HepG2 (cell line): ENCODE measurements around the gene PROM2. TPM values are rescaled to one million over a fixed set of nuclear protein-coding genes. Genes with fewer than 3 reads are reported as not detected.

Experiments
- EP300 ChIP-seq, 3 experiments: sonication (generic) in 1 of 3; formaldehyde crosslinking in 1 of 3; IDR thresholded peaks; 2 replicates each; pipeline versions ENCODE4 v1.5.1 to v1.6.1; 2011 to 2020; ENCODE audit warnings: low read depth in 2 of 3, low read length in 2 of 3, borderline replicate concordance in 1 of 3, improper control_type of control experiment in 1 of 3, mild to moderate bottlenecking in 1 of 3, missing genetic modification reagents in 1 of 3, moderate library complexity in 1 of 3
- FOSL2 ChIP-seq: sonication (generic); formaldehyde crosslinking; IDR thresholded peaks from 2 replicates; pipeline ENCODE4 v1.4.0; 2020; ENCODE audit warnings: missing genetic modification reagents
- FOXK2 ChIP-seq: fragments of 450-650 bp; IDR thresholded peaks from 2 replicates; pipeline ENCODE4 v1.6.1; 2016
- FOXP1 ChIP-seq, 2 experiments: fragments of 450-650 bp in 1 of 2; IDR thresholded peaks; 2 replicates each; pipeline ENCODE4 v1.6.1; 2017 to 2018; ENCODE audit warnings: antibody characterized with exemption in 1 of 2
- ISX ChIP-seq: sonication (generic); formaldehyde crosslinking; conservative IDR thresholded peaks from 2 replicates; pipeline ENCODE4 v1.5.0; 2020; ENCODE audit warnings: missing genetic modification reagents
- LCORL ChIP-seq, 2 experiments: fragments of 450-650 bp in 1 of 2; sonication (generic) in 1 of 2; formaldehyde crosslinking in 1 of 2; IDR thresholded peaks; 2 replicates each; pipeline versions ENCODE4 v1.5.0 to v1.6.1; 2017 to 2020; ENCODE audit warnings: antibody characterized with exemption in 1 of 2, missing genetic modification reagents in 1 of 2
- MIXL1 ChIP-seq: IDR thresholded peaks from 2 replicates; pipeline ENCODE4 v1.6.1; 2016
- NONO ChIP-seq, 2 experiments: fragments of 450-650 bp in 1 of 2; sonication (generic) in 1 of 2; formaldehyde crosslinking in 1 of 2; IDR thresholded peaks in 1 of 2; conservative IDR thresholded peaks in 1 of 2; 2 replicates each; pipeline versions ENCODE4 v1.6.1 to v1.8.0; 2017 to 2022; ENCODE audit warnings: mild to moderate bottlenecking in 1 of 2, missing genetic modification reagents in 1 of 2, moderate library complexity in 1 of 2
- UBTF ChIP-seq: sonication (generic); formaldehyde crosslinking; IDR thresholded peaks from 2 replicates; pipeline ENCODE4 v1.4.0; 2020; ENCODE audit warnings: mild to moderate bottlenecking, missing genetic modification reagents
- ZFY ChIP-seq: sonication (generic); formaldehyde crosslinking; IDR thresholded peaks from 2 replicates; pipeline ENCODE4 v1.4.0; 2020; ENCODE audit warnings: missing genetic modification reagents
- ZNF136 ChIP-seq: sonication (generic); formaldehyde crosslinking; IDR thresholded peaks from 2 replicates; pipeline ENCODE4 v1.8.1; 2022; ENCODE audit warnings: low read depth, mild to moderate bottlenecking, moderate library complexity, missing genetic modification reagents
- ZNF207 ChIP-seq: fragments of 450-650 bp; IDR thresholded peaks from 2 replicates; pipeline ENCODE4 v1.6.1; 2016; ENCODE audit warnings: antibody characterized with exemption, borderline replicate concordance
- ZNF34 ChIP-seq: sonication (generic); formaldehyde crosslinking; IDR thresholded peaks from 2 replicates; pipeline ENCODE4 v1.4.0; 2020; ENCODE audit warnings: mild to moderate bottlenecking, missing genetic modification reagents, borderline replicate concordance
- ZNF362 ChIP-seq: sonication (generic); formaldehyde crosslinking; IDR thresholded peaks from 2 replicates; pipeline ENCODE4 v1.4.0; 2020; ENCODE audit warnings: missing genetic modification reagents, mild to moderate bottlenecking, borderline replicate concordance
- ZNF629 ChIP-seq: sonication (generic); formaldehyde crosslinking; conservative IDR thresholded peaks from 2 replicates; pipeline ENCODE4 v1.5.0; 2020; ENCODE audit warnings: missing genetic modification reagents
- ZNF850 ChIP-seq: sonication (generic); formaldehyde crosslinking; conservative IDR thresholded peaks from 2 replicates; pipeline ENCODE4 v1.9.0; 2021; ENCODE audit warnings: mild to moderate bottlenecking, missing genetic modification reagents
- polyA plus RNA-seq, 8 experiments: library from polyadenylated mRNA; depleted of rRNA in 3 of 8; stranded (reverse) in 7 of 8; unstranded in 1 of 8; fragments of >200 nt; fragmentation: Illumina TruSeq in 4 of 8; extraction: Trizol in 4 of 8; gene quantifications; 2 replicates each; pipeline versions ENCODE4 v1.2.1 to v1.2.3, GENCODE V29; 2011 to 2016; ENCODE audit warnings: low read depth in 4 of 8, missing spikeins in 1 of 8, mixed read lengths in 1 of 8; ENCODE audit not compliant: insufficient read depth in 1 of 8
- total RNA-seq, 5 experiments: library from RNA; depleted of rRNA; stranded (reverse); fragments of >200 nt; fragmentation: Illumina TruSeq; extraction: Trizol; gene quantifications; 2 replicates each; pipeline ENCODE4 v1.2.3, GENCODE V29; 2016; ENCODE audit warnings: low read depth in 1 of 5
- TF ChIP-seq, protein P1 (sequence below): sonication (generic); formaldehyde crosslinking; IDR thresholded peaks from 2 replicates; pipeline ENCODE4 v1.5.1; 2020; ENCODE audit warnings: missing genetic modification reagents, mild to moderate bottlenecking, borderline replicate concordance
- TF ChIP-seq, protein P2 (sequence below): IDR thresholded peaks from 2 replicates; pipeline ENCODE4 v1.4.0; 2020; ENCODE audit warnings: mild to moderate bottlenecking, missing genetic modification reagents

Gene PROM2
- total and polyA plus RNA-seq, 2 of the 13 experiments (the other 11 are each of a cell fraction or from before 2014, with no cell fraction given), result not detected

DNA sequence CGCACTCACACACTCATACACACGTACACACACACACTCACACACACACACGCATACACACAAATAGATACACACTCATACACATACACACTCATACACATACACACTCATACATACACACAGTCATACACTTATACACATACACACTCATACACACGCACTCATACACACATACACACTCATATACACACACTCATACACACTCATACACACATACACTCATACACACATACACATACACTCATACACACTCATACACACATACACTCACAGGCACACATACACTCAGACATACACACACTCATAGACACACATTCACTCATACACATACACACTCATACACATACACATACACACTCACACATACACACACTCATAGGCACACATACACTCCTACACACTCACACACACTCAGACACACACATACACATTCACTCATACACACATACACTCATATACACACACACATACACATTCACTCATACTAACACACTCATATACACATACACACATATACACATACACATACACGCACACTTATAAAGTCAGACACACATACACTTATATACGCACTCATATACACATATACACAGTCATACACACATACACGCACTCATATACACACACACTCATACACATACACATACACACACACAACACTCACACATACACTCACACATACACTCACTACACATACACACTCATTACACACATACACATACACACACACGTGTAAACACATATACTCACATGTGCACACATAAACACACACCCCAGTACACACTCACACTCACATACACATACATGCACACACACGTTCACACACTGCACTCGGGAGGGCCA lies 51.6 kb downstream of the PROM2 start (continued):
- TF ChIP-seq, protein P1, sequence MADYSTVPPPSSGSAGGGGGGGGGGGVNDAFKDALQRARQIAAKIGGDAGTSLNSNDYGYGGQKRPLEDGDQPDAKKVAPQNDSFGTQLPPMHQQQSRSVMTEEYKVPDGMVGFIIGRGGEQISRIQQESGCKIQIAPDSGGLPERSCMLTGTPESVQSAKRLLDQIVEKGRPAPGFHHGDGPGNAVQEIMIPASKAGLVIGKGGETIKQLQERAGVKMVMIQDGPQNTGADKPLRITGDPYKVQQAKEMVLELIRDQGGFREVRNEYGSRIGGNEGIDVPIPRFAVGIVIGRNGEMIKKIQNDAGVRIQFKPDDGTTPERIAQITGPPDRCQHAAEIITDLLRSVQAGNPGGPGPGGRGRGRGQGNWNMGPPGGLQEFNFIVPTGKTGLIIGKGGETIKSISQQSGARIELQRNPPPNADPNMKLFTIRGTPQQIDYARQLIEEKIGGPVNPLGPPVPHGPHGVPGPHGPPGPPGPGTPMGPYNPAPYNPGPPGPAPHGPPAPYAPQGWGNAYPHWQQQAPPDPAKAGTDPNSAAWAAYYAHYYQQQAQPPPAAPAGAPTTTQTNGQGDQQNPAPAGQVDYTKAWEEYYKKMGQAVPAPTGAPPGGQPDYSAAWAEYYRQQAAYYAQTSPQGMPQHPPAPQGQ (CRISPR knock-in tag), result no peak
- TF ChIP-seq MIXL1 (CRISPR knock-in tag) (no peak), ZNF629 (CRISPR knock-in tag) (no peak), LCORL (IDR thresholded peaks at IDR 0.05) (peak; percentile 46; the same call in 1 of the 2 replicates), LCORL (CRISPR knock-in tag; IDR thresholded peaks at IDR 0.05) (no peak), ZNF362 (no peak), EP300 (IDR thresholded peaks at IDR 0.05; ENCODE audit: low read depth in 2 of 2, low read length in 2 of 2) (no peak), EP300 (CRISPR knock-in tag; IDR thresholded peaks at IDR 0.05; ENCODE audit: borderline replicate concordance) (no peak), ZNF850 (no peak), FOXK2 (peak; percentile 40; the same call in 1 of the 2 replicates), ZNF207 (peak; percentile 79), ZNF34 (CRISPR knock-in tag) (no peak), ZFY (CRISPR knock-in tag) (no peak), FOSL2 (CRISPR knock-in tag) (no peak), ISX (CRISPR knock-in tag) (no peak), ZNF136 (CRISPR knock-in tag) (no peak), FOXP1 (IDR thresholded peaks at IDR 0.05) (peak; percentile 6; the same call in 1 of the 2 replicates), FOXP1 (CRISPR knock-in tag; IDR thresholded peaks at IDR 0.05) (no peak), NONO (IDR thresholded peaks at IDR 0.05) (peak; percentile 68; the same call in 1 of the 2 replicates), NONO (CRISPR knock-in tag; conservative IDR thresholded peaks at IDR 0.05) (no peak), UBTF (CRISPR knock-in tag) (no peak)
- TF ChIP-seq, protein P2, sequence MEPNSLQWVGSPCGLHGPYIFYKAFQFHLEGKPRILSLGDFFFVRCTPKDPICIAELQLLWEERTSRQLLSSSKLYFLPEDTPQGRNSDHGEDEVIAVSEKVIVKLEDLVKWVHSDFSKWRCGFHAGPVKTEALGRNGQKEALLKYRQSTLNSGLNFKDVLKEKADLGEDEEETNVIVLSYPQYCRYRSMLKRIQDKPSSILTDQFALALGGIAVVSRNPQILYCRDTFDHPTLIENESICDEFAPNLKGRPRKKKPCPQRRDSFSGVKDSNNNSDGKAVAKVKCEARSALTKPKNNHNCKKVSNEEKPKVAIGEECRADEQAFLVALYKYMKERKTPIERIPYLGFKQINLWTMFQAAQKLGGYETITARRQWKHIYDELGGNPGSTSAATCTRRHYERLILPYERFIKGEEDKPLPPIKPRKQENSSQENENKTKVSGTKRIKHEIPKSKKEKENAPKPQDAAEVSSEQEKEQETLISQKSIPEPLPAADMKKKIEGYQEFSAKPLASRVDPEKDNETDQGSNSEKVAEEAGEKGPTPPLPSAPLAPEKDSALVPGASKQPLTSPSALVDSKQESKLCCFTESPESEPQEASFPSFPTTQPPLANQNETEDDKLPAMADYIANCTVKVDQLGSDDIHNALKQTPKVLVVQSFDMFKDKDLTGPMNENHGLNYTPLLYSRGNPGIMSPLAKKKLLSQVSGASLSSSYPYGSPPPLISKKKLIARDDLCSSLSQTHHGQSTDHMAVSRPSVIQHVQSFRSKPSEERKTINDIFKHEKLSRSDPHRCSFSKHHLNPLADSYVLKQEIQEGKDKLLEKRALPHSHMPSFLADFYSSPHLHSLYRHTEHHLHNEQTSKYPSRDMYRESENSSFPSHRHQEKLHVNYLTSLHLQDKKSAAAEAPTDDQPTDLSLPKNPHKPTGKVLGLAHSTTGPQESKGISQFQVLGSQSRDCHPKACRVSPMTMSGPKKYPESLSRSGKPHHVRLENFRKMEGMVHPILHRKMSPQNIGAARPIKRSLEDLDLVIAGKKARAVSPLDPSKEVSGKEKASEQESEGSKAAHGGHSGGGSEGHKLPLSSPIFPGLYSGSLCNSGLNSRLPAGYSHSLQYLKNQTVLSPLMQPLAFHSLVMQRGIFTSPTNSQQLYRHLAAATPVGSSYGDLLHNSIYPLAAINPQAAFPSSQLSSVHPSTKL (CRISPR knock-in tag), result no peak
